Kidney tubule cell (primary cell): ENCODE data around the gene C2orf81.
A peak's percentile ranks its signal among the peaks of the same experiment; 100 is the strongest.
"Not testable (repeated sequence)": the region's sequence is repeated elsewhere in the genome, so short reads cannot be mapped to it uniquely, and the experiment has no call there.

ENCODE experiments used
- DNase-seq: peaks from one replicate; pipeline ENCODE4 v3.0.0-alpha.2; 2018; ENCODE audit warnings: low spot score

C2orf81 gene

DNA sequence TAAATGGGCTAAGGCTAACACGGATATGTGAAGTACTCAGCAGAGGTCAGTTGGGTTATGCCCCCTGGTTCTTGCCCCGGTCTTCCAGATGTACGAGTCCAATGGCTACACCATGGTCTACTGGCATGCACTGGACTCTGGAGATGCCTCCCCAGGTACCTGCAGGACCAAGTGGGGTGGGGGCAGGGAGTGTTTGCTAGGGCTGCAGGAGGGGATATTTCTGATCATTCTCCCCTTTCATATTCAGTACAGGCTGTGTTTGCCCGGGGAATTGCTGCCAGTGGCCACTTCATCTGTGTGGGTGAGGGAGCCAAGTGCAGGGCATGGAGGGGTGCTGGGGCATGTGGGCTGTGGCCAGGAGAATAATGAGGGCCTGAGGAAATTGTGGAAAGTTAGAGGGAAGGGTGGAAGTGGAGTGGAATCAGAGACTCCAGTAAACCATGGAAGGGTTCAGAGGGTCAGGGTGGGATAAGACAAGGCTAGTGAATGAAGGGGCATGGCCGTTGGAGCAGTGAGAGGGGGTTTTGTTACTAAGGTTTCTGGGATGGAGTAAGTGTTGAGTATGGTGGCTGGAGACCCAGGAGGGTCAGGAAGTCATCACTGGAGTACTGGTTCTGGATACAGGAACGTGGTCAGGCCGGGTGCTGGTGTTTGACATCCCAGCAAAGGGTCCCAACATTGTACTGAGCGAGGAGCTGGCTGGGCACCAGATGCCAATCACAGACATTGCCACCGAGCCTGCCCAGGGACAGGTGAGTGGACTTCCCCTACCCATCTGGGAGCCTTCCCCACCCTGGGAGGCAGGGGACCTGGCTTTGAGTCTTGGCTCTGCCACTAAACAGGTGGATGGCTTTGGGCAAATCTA is 2.0 kb upstream of the C2orf81 start:
- no peak for DNase-seq

DNA sequence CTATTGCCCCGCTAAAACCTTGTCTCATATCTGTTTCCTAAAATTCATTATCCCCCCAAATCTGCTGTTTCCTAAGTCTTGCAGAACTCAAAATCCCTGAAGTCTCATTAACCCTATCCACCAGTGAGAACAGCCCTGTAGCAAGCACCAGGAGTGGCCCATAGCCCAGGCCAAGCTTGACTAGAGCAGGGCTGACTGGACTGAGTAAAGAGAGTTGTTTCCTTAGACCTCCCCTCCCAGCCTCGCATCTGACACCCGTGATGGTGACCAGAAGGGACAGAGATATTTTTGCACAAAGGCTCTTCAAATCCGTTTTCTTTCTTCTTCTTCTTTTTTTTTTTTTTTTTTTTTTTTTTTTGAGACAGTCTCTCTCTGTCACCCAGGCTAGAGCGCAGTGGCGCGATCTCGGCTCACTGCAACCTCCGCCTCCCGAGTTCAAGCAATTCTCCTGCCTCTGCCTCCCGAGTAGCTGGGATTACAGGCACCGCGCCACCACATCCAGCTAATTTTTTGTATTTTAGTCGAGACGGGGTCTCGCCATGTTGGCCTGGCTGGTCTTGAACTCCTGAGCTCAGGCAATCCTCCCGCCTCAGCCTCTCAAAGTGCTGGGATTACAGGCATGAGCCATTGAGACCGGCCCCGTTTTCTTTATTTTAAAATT is 846 bp downstream of the C2orf81 start:
- DNase-seq = not testable (repeated sequence)

DNA sequence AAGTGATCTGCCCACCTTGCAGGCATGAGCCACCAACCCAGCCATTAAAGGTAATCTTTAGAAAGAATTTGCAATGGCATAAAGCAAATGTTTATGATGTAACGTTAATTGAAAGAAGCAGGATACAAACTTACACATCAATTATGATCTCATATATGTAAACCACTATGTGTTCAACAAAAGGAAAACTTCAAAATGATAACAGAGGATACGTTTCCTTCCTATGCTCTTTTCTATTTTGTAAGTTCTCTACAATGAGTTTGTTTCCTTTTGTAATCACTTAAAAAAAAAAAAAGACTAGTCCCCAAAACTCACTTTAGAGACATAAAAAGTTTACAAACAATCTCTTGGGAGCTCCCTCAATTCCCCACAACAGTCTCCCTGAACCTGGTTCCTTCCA is 1.4 kb downstream of the C2orf81 start:
- no peak for DNase-seq

DNA sequence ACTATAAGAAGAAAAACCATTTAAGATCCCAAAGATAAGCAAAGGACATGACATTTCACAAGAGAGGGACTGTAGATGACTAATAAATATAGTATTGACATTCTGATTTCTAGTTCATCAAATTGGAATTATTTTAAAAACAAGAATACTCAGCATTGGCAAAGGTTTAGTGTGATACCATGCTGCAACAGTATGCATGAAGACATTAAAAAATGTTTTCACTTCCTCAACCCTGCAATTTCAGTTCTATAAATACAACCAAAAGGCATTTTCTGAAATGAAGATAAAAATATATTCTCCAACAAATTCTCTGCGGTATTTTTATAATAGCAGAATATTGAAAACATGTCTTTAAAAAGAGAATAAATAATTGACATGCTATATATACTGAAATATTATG is 2.1 kb downstream of the C2orf81 start:
- DNase-seq = no peak

DNA sequence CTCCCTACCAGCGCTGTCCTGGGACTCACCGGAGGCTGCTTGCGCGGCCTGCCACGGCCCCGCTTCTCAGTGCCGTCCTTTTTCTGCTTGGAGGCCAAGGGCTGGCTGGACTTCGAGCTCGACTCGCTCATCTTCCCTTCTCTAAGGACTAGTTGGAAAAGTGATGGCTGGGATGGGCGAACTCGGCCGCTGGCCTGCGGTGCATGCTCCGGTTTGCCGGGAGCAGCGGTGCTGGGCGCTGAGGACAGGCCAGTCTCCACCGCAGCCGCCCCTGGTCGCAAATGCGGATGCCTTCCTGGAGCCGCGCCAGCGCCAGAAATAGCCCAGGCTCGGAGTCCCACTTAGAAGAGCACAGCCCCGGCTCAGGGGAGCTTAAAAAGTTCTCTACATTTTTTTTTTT is 3.1 kb downstream of the C2orf81 start:
- DNase-seq = no peak

DNA sequence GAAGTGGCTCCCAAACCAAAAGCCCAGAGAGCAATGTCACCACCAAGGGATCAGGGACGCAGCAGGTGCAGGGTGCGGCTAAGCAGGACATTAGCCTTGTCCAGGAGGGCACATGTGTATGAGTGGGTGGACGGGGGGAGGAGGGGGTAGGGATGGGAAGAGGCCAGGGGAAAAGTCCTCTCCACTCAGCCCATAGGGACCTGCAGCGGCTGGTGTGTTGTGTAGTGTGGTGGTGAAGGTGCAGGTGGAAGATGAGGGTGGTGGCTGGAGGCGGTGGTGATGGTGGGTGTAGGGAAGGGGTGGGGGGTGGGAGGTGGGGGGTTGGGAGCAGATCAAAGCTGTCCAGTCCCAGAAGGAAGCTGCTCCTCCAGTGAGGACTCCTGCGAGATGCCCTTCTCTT is 3.7 kb downstream of the C2orf81 start:
- DNase-seq = no peak

DNA sequence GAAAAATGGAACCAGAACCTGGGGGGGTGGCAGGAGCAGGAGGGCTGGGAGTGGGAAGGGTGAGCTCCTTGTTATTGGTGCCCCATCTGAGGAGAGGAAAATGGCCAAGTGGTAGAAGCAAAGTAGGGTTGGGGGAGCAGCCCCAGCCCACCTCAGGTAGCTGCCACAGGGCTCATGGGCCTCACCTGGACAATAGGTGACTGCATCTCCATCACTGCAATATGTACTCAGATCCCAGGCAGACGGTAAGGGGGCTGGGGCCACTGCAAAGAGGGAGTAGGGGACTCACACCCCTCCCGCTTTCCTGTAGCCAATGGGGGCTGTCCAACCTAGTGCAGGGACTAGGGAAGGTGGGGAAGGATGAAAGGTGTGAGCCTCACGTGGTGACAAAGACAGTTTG is 4.2 kb downstream of the C2orf81 start:
- no peak for DNase-seq

DNA sequence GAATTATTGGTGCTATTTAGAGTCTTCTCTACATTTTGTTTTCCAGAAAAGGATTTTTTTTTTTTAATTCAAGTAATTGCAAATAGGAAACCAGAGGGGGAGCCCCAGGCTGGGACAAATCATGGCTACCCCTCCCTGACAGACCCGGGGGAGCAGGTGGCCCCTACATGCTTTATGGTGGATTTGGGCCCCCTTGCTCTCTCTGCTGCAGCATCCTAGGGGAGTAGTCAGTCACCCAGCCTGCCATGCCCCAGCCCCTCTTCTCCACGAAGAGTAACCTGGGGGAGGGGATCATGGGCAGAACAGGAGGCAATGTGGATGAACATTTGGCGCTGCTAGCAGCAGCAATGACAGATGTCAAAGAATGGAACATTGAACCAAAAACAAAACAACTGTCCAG is 4.6 kb downstream of the C2orf81 start:
- DNase-seq = no peak

DNA sequence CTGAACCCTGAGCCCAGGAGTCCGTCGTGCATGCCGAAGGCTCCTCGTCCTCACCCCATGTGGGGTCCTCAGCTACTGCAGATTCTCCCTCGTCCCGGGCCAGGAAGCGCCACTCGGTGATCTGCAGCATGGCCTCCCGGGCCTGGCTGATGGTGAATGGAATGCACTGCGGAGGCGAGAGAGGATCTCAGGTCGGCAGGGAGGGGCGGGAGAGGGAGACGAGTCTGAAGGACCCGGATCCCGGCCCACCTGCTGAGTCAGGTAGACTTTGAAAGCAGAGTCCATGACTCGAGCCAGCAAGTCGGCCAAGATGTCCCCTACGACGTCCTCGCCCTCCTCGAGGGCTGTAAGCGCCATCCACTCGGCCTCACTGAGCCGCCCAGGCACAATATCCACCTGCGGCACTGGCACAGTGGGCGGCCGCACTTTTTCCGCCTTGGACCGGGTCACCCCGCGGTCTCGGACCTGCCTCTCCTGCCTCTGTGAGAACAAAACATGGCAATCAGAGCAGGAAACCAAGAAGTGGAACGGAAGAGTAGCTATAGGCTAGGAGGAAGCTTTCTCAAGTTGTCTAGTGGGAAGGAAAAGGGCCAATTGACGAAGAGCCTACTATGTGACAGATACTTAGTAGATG is 5.5 kb downstream of the C2orf81 start:
- no peak for DNase-seq

DNA sequence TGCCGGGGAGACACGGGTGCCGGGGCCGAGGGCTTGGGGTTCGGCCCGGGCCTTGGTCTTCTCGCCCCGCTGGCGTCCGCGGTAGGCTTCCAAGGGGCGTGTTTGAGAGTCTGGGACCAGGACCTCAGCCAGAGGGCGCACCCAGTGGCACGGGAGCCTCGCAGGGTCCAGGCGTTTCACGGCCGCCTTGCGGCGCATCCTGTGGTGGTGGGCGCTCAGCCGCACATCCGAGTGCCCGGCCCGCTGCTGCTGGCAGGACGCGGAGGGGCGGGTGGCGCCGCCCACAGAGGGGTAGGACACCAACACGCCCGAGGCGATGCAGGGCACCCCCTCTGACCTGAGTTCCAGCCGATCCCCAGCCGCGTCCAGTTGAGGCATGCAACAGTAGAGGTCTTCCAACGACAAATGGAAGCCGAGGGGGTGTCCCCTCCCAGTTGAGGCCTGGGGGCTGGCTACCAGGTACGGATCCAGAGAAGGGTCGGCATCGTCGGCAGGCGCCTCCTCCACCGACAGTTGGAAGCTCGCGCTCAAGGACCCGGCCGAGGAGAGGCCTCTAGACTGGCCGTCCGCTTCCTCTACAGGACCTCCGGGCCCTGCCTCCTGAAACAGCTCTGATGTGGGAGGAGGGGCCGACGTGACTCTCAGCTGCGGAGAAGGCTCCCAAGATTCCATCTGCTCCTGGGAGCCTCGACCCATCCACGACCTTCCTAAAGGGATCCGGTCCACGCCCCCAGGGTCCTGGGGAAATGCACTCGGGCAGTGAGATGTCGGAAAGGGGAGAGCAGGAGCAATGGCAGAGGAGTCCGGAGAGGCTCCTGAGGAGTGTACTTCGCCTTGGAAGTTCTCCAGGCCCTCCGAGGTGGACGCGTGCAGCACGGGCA is 6.3 kb downstream of the C2orf81 start:
- peak; percentile 25 for DNase-seq

DNA sequence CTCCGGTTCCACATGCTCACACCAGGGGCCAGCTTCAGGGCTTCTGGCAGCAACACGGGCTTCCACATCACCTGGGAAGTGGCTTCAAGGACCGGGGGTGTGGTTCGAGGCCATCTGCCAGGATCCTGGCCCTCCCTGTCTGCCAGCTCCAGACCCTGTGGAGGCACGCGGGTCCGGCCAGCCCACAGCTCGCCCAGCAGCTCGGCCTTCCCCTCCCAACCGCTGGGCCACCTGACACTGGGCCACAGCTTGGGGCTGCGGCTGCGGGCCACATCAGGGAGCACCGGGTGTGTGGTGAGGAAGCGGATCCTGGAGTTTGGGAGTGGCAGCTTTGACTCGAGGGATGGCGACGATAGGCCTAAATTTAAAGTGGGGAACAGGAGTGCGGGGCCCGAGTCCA is 7.0 kb downstream of the C2orf81 start:
- no peak for DNase-seq

DNA sequence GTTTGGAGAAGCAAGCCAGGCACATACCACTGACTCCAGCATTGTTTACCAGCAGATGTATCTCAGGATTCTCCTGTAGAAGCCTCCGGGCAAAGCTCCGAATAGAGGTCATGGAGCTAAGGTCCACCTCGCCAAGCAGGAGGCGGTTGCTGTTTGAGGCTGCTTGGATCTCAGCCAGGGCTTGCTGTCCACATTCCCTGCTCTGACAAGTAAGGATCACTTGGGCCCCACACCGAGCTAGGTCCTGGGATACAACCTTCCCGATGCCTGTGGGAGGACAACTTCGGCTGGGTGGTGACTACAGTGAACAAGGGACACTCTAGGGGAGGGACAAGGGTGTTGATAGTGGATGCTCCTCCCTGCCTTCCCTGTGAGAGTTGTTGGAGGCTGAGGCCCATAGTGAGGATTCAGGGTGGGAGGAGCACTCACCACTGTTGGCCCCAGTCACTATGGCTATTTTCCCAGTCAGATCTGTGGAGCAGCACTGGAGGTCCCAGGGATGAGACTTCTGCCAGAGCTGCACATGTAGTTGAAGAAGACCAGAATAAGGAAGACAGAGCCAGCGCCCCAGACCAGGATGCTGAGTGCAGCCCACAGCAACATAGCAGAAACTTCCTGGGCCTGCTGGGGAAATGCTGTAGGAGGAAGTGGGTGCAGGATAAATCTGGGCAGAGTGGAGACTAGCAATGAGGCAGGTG is 8.3 kb downstream of the C2orf81 start:
- peak; percentile 13 for DNase-seq

DNA sequence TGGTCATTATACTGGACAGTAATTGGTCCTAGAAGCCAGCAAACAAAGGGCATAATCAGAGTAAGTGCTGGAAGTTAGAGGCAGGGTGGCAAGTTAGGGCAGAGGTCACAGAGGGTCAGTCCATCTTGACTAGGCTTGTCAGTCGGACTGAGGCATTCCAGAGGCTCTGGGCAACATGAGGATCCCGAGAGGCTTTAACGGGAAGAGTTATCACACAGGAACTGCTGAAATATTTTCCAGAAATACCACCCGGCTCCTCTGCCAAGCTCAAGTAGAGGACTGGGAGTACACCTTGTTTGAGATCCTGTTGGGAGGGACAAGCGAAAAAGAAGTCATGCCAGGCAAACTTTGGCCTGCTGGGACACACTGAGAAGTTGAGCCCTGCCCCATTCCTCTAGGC is 13.7 kb downstream of the C2orf81 start:
- DNase-seq = no peak

DNA sequence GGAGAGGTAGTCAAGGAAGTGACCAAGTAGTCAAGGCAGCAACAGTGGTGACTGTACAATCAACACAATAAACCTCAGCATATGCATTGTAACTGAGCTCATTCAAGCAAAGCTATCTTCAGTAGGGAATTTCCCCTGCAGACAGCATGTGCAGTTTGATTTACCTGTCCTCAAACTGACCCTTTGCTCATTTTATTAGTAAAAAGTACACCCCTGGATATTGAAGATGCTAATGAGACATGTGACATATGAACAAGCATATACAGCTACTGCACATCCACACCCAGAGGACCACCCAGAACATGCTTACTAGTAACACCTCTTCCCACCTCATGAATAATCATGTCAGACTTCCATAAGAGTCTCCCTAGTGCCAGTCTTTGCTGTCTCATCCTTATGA is 15.4 kb downstream of the C2orf81 start:
- peak; percentile 90 for DNase-seq

DNA sequence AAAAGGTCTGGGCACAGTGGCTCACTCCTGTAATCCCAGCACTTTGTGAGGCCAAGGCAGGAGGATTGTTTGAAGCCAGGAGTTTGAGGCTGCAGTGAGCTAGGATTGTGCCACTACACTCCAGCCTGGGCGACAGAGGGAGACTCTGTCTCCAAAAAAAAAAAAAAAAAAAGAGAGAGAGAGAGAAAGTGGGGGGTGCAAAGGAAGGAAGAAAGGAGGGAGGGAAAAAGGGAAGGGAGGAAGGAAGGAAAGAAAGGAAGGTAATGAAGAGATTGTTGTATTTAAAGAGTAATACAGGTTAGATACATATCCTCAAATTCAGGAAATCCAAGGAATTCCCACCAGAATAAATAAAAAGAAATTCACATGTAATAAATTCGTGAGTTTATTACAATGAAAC is 19.5 kb downstream of the C2orf81 start:
- no peak for DNase-seq

DNA sequence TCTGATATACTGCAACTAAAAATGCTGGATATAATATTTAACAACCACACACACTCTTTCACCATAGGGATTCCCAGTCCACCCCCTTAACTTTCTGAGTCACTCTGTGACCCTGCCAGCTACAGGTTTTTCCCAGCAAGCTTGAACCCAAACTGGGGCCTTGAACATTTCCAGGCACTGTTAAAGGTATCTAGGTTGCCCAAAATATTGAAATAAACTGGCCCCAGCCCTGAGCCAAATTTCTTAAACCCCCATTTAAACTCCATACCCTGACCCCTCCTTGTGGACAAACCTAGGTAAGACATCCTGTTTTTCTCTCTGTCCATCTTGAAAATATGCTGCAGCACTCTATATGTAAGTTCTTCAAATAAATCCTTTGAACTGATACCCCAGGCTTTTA is 21.6 kb downstream of the C2orf81 start:
- peak; percentile 33 for DNase-seq

DNA sequence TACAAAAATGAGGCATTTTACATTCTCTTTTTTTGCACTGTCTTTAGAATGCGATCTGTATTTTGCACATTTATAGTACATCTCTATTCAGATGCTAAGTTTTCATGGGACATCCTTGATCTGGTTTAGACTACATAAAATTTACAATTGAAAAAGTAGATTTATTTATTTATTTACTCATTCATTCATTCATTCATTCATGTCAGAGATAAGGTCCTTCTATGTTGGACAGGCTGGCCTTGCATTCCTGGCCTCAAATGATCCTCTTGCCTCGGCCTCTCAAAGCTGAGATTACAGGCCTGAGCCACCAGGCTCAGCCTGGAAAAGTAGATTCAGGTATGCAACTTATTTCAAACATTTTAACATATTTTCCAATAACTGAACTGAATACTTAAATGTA is 25.3 kb downstream of the C2orf81 start:
- no peak for DNase-seq

DNA sequence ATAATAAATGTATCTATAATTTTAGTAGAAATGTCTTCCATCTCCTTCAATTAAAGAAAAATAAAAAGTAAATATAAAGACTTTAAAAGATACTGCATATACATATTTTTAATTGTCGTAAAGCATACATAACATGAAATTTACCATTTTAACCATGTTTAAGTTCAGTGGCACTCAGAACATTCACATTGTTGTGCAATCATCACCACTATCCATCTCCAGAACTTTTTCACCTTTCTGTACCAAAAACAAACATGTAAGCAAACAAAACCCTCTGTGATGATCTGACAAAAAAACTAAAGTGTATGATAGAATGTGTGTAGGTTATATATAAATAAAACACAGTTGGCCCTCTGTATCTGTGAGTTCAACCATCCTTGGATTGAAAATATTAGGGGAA is 27.9 kb downstream of the C2orf81 start:
- DNase-seq = no peak

DNA sequence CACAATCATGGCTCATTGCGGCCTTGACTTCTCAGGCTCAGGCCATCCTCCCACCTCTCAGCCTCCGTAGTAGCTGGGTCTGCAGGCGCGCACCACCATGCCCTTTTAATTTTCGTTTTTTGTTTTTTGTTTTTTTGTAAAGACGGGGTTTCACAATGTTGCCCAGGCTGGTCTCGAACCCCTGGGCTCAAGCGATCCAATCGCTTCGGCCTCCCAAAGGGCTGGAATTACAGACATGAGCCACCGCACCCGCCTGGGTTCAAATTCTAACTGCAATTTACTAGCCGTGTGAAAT is 29.0 kb downstream of the C2orf81 start:
- DNase-seq = no peak

DNA sequence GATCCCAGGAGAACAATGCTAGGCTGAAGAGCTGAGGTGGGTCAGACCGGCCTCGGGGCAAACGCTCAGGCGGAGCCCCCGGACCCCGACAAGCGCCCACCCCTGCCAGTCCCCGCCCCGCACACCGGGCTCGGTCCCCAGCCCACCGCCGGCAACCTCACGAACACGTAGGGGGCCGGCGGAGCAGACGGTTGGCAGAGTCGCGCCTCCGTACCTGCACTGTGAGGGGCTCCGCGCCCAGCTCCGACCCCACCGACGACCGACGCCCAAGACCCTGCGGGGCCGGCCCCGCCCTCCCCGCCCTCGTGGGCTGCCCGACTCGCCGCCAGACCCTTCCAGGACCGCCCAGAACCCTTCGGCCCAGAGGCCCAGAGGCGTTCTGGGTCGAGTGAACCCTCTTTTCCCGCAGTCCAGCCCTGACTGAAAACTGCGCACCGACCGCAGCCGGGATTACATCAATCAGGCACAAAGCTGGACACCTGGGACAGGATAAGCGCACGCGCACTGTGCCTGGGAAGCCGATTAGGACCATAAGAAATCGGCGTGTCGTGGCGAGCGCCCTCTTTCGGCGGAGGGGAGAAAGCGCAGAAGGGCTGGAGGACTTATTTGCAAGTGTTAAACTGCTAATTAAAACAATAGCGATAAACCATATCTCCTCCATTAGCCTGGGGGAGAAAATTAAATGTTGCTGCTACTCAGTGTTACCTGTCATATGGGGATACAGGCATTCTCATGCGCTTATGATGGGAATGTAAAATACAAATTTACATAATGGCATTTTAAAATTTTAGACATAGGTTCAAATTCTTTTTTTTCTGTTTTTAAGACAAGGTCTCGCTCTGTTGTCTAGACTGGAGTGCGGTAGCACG is 29.6 kb downstream of the C2orf81 start:
- DNase-seq = peak; percentile 91

DNA sequence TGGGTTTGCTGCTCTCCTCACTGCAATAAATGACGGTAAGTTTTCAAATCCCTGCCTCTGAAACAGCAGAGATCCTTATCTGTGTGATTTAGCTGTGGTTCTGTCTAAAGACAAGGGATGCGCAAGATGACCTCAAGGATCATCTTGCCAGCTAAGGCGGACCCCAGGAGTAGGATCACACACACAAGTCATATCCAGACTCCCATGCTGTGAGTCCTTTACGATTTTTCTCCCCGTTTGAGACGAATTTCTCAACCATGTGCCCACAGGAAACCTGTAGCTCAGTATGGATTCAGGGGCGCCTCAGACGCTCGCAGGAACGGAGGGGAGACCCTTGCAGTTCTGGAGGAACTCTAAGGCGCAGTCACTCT is 30.2 kb downstream of the C2orf81 start:
- DNase-seq = peak; percentile 27
